HG03520 (cell line): ENCODE results near the gene MRPL40.

Experiments
- ATAC-seq: cut with Tn5 transposase; IDR thresholded peaks from one replicate; pipeline ENCODE4 v1.9.1; 2021; ENCODE audit warnings: mild to moderate bottlenecking, moderate library complexity; ENCODE audit not compliant: unreplicated experiment

Gene MRPL40

GRCh38 chr22:19456541-19456940 is 24.2 kb downstream of the MRPL40 start:
- no peak for ATAC-seq

GRCh38 chr22:19457828-19458428 is 25.6 kb downstream of the MRPL40 start:
- ATAC-seq = no peak

GRCh38 chr22:19460036-19460435 is 27.7 kb downstream of the MRPL40 start:
- no peak for ATAC-seq

- no peak for ATAC-seq
These were observed 29.2 kb downstream of the MRPL40 start for GRCh38 chr22:19461506-19461905.

- no peak for ATAC-seq
These were observed 30.7 kb downstream of the MRPL40 start for GRCh38 chr22:19463008-19463407.

- ATAC-seq = no peak
These were observed 31.4 kb downstream of the MRPL40 start for GRCh38 chr22:19463491-19464469.

GRCh38 chr22:19464546-19464945 is 32.2 kb downstream of the MRPL40 start:
- no peak for ATAC-seq

GRCh38 chr22:19464975-19465374 is 32.6 kb downstream of the MRPL40 start:
- no peak for ATAC-seq

GRCh38 chr22:19466126-19466716 is 33.9 kb downstream of the MRPL40 start:
- no peak for ATAC-seq

GRCh38 chr22:19466848-19467752 is 34.8 kb downstream of the MRPL40 start:
- no peak for ATAC-seq

- ATAC-seq = no peak
These were observed 35.6 kb downstream of the MRPL40 start for GRCh38 chr22:19467912-19468311.

GRCh38 chr22:19469421-19469820 is 37.1 kb downstream of the MRPL40 start:
- ATAC-seq = no peak

- ATAC-seq = no peak
These were observed 37.7 kb downstream of the MRPL40 start for GRCh38 chr22:19470010-19470409.

- ATAC-seq = no peak
These were observed 39.2 kb downstream of the MRPL40 start for GRCh38 chr22:19471572-19471971.

GRCh38 chr22:19472233-19472632 is 39.9 kb downstream of the MRPL40 start:
- ATAC-seq = no peak

GRCh38 chr22:19473578-19473977 is 41.2 kb downstream of the MRPL40 start:
- no peak for ATAC-seq

- no peak for ATAC-seq
These were observed 43.7 kb downstream of the MRPL40 start for GRCh38 chr22:19476023-19476422.

- ATAC-seq = no peak
These were observed 45.1 kb downstream of the MRPL40 start for GRCh38 chr22:19477321-19478044.

- ATAC-seq = no peak
These were observed 45.9 kb downstream of the MRPL40 start for GRCh38 chr22:19478045-19478900.
